Cardiac fibroblast (primary cell): ENCODE results near the gene SLC9A7.

ENCODE experiments used
- DNase-seq, 2 donors: peaks; one replicate each; pipeline versions ENCODE4 v3.0.0 to v3.0.0-alpha.2; 2010; ENCODE audit warnings: low read depth in 2 of 2
- H3K4me3 ChIP-seq, 2 donors: replicated peaks in 1 of 2; 1 replicate in 1 of 2; 2 replicates in 1 of 2; pipeline ENCODE4 v1.5.1; 2011; ENCODE audit warnings: low read depth in 2 of 2, low read length in 2 of 2, mild to moderate bottlenecking in 2 of 2, moderate library complexity in 1 of 2
- CTCF ChIP-seq: IDR thresholded peaks from one replicate; pipeline ENCODE4 v1.5.1; 2011; ENCODE audit warnings: low read depth, mild to moderate bottlenecking, low read length, inconsistent platforms

Gene SLC9A7

GRCh38 chrX:46758956-46759644, at the start of gene SLC9A7:
Gene SLC9A7, minus strand, starts transcription at chrX:46759118. Its CDS starts 89 bp downstream, at chrX:46759029.
- peak; percentile 84 for TF ChIP-seq CTCF
- H3K4me3 ChIP-seq: peak within 1 kb of the TSS; percentile 53 to 66
- peak; percentile 64 to 70 for DNase-seq

GRCh38 chrX:46805270-46805669, 46.4 kb upstream of the SLC9A7 start:
- H3K4me3 ChIP-seq: no peak overlapping the region
- DNase-seq: no peak
- TF ChIP-seq CTCF: no peak

GRCh38 chrX:46803140-46803539, 44.2 kb upstream of the SLC9A7 start:
- H3K4me3 ChIP-seq: no peak overlapping the region
- peak; percentile 32 for TF ChIP-seq CTCF
- DNase-seq: peak in 1 of 2 donors; percentile 15

GRCh38 chrX:46796574-46797191, 37.8 kb upstream of the SLC9A7 start:
- DNase-seq: peak; percentile 77 to 78
- peak; percentile 82 for TF ChIP-seq CTCF
- H3K4me3 ChIP-seq: no peak overlapping the region

GRCh38 chrX:46793386-46794143, 34.6 kb upstream of the SLC9A7 start:
- no peak overlapping the region for H3K4me3 ChIP-seq
- no peak for TF ChIP-seq CTCF
- DNase-seq: no peak

GRCh38 chrX:46792810-46793188, 33.9 kb upstream of the SLC9A7 start:
- H3K4me3 ChIP-seq: no peak overlapping the region
- no peak for DNase-seq
- TF ChIP-seq CTCF: no peak
